ENCODE data around the gene VPS37D.
"Not testable (repeated sequence)": the region's sequence is repeated elsewhere in the genome, so short reads cannot be mapped to it uniquely, and the experiment has no call there.

VPS37D gene

GRCh38 chr7:73707045-73707631 lies 39.5 kb downstream of the VPS37D start:
- peak; percentile 75 for DNase-seq

- no peak for DNase-seq
Observed at GRCh38 chr7:73708961-73709549, 41.4 kb downstream of the VPS37D start.

GRCh38 chr7:73712773-73713172 lies 45.1 kb downstream of the VPS37D start:
- no peak for DNase-seq

GRCh38 chr7:73713319-73713718 lies 45.7 kb downstream of the VPS37D start:
- not testable (repeated sequence) for DNase-seq

- no peak for DNase-seq
Observed at GRCh38 chr7:73715648-73716317, 48.2 kb downstream of the VPS37D start.

GRCh38 chr7:73716318-73716890 lies 48.8 kb downstream of the VPS37D start:
- no peak for DNase-seq

GRCh38 chr7:73717025-73717807 lies 49.6 kb downstream of the VPS37D start:
- no peak for DNase-seq

GRCh38 chr7:73717991-73718405 lies 50.4 kb downstream of the VPS37D start:
- no peak for DNase-seq

- no peak for DNase-seq
Observed at GRCh38 chr7:73718438-73718881, 50.8 kb downstream of the VPS37D start.

- peak; percentile 55 for DNase-seq
Observed at GRCh38 chr7:73718905-73719805, 51.5 kb downstream of the VPS37D start, which contains the start of gene STX1A. Gene STX1A, minus strand, starts transcription at chr7:73719669. Its CDS starts 38 bp downstream, at chr7:73719631.

GRCh38 chr7:73719806-73720169 lies 52.2 kb downstream of the VPS37D start:
- no peak for DNase-seq

GRCh38 chr7:73720443-73720842 lies 52.8 kb downstream of the VPS37D start:
- DNase-seq = not testable (repeated sequence)

- DNase-seq = no peak
Observed at GRCh38 chr7:73721377-73721817, 53.8 kb downstream of the VPS37D start.
